GM12878 (cell line): ENCODE measurements around the gene TMEM244. TPM values are rescaled to one million over a fixed set of nuclear protein-coding genes. Genes with fewer than 3 reads are reported as not detected.
"Not testable (repeated sequence)": the region's sequence is repeated elsewhere in the genome, so short reads cannot be mapped to it uniquely, and the experiment has no call there.

Experiments
- ATAC-seq: fragments of 200-7000 bp; cut with Tn5 transposase; 3 replicates; pipeline ENCODE4 v1.9.1; 2020; ENCODE audit warnings: mild to moderate bottlenecking, moderate library complexity
- BruUV-seq: library from RNA; stranded (reverse); fragments of 400-500 nt; replicated peaks from 2 replicates; lab custom pipeline; 2021; lab: Mats Ljungman, UMichigan
- CTCF ChIA-PET: fragments of 300-600 bp; sonication (Branson Sonifier 250); formaldehyde crosslinking; extraction: SDS; loops from one replicate; lab custom pipeline; 2021; ENCODE audit warnings: inconsistent platforms; lab: Yijun Ruan, JAX
- POLR2A ChIA-PET: fragments of 350-600 bp; formaldehyde crosslinking; extraction: SDS; loops from one replicate; lab custom pipeline; 2021; ENCODE audit warnings: inconsistent platforms; lab: Charles Lee
- RAD21 ChIA-PET: fragments of 300-600 bp; sonication (Branson Sonifier 250); formaldehyde crosslinking; loops from one replicate; lab custom pipeline; 2023; ENCODE audit warnings: antibody characterized with exemption; ENCODE audit not compliant: unreplicated experiment; lab: Charles Lee
- SMC1A ChIA-PET: fragments of 300-600 bp; sonication (Branson Sonifier 250); formaldehyde crosslinking; loops from one replicate; lab custom pipeline; 2023; ENCODE audit not compliant: unreplicated experiment, uncharacterized antibody; lab: Charles Lee
- DNase-seq: peaks from one replicate; pipeline ENCODE4 v3.0.0-alpha.2; 2011; ENCODE audit warnings: low read depth, low spot score
- FAIRE-seq: peaks from 3 replicates; lab custom pipeline; 2011; peaks lifted over from hg19 to GRCh38; lab: Jason Lieb, UNC
- H2AFZ ChIP-seq: 2 replicates; pipeline ENCODE4 v1.6.0; 2011; ENCODE audit warnings: low read depth, low read length, control low read depth; ENCODE audit not compliant: control insufficient read depth
- H3K27ac ChIP-seq: 2 replicates; pipeline ENCODE4 v1.5.1; 2011; ENCODE audit warnings: control low read depth; ENCODE audit not compliant: control insufficient read depth, insufficient read depth
- H3K27me3 ChIP-seq, 2 experiments: replicated peaks in 1 of 2; 2 replicates each; pipeline versions ENCODE4 v1.6.0 to v1.6.1; 2011; ENCODE audit warnings: low read length in 1 of 2; ENCODE audit not compliant: control insufficient read depth in 2 of 2, insufficient read depth in 2 of 2
- H3K36me3 ChIP-seq, 2 experiments: 2 replicates each; pipeline ENCODE4 v1.5.1; 2011; ENCODE audit warnings: low read length in 1 of 2; ENCODE audit not compliant: control insufficient read depth in 2 of 2, insufficient read depth in 2 of 2
- H3K4me1 ChIP-seq: 2 replicates; pipeline ENCODE4 v1.6.1; 2011; ENCODE audit warnings: mild to moderate bottlenecking, low read length, moderate library complexity, mixed read lengths; ENCODE audit not compliant: control insufficient read depth, insufficient read depth
- H3K4me2 ChIP-seq: 2 replicates; pipeline ENCODE4 v1.6.0; 2011; ENCODE audit warnings: control low read depth; ENCODE audit not compliant: control insufficient read depth, insufficient read depth
- H3K4me3 ChIP-seq: fragments of 200-600 bp; sonication (generic); 2 replicates; pipeline ENCODE4 v1.5.1; 2016
- H3K79me2 ChIP-seq: 2 replicates; pipeline ENCODE4 v1.6.0; 2011; ENCODE audit warnings: low read length; ENCODE audit not compliant: control insufficient read depth, insufficient read depth
- H3K9ac ChIP-seq: 2 replicates; pipeline ENCODE4 v1.8.0; 2011; ENCODE audit warnings: low read length, control low read depth, mixed read lengths; ENCODE audit not compliant: control insufficient read depth, insufficient read depth
- H3K9me3 ChIP-seq: replicated peaks from 3 replicates; pipeline ENCODE4 v1.5.1; 2011; ENCODE audit warnings: mild to moderate bottlenecking, low read length; ENCODE audit not compliant: control insufficient read depth, insufficient read depth
- H4K20me1 ChIP-seq: 2 replicates; pipeline ENCODE4 v1.6.0; 2011; ENCODE audit not compliant: control insufficient read depth, insufficient read depth
- CHD1 ChIP-seq: IDR thresholded peaks from 2 replicates; pipeline ENCODE4 v1.6.1; 2012; ENCODE audit warnings: low read depth, low read length, improper control_type of control experiment
- CTCF ChIP-seq, 3 experiments: IDR thresholded peaks in 2 of 3; conservative IDR thresholded peaks in 1 of 3; 2 replicates each; pipeline ENCODE4 v1.5.1; 2011; ENCODE audit warnings: low read depth in 3 of 3, low read length in 3 of 3, mild to moderate bottlenecking in 3 of 3, control low read depth in 2 of 3, moderate library complexity in 2 of 3, inconsistent platforms in 1 of 3, mixed read lengths in 1 of 3; ENCODE audit not compliant: control insufficient read depth in 2 of 3, insufficient read depth in 1 of 3; ENCODE audit errors: extremely low read depth in 1 of 3
- EGR1 ChIP-seq, 2 experiments: IDR thresholded peaks; 1 replicate in 1 of 2; 2 replicates in 1 of 2; pipeline ENCODE4 v1.6.1; 2011 to 2012; ENCODE audit warnings: low read depth in 2 of 2, low read length in 2 of 2, borderline replicate concordance in 1 of 2, mild to moderate bottlenecking in 1 of 2, moderate library complexity in 1 of 2
- HCFC1 ChIP-seq: fragments of 150-350 bp; IDR thresholded peaks from 2 replicates; pipeline ENCODE4 v1.6.1; 2014; ENCODE audit warnings: low read length
- NFYA ChIP-seq: IDR thresholded peaks from 2 replicates; pipeline ENCODE4 v1.6.1; 2011; ENCODE audit warnings: low read depth, mild to moderate bottlenecking, low read length, improper control_type of control experiment, borderline replicate concordance
- SMAD1 ChIP-seq: fragments of 450-650 bp; IDR thresholded peaks from 2 replicates; pipeline ENCODE4 v1.6.1; 2018; ENCODE audit warnings: mild to moderate bottlenecking, low read depth; ENCODE audit not compliant: partially characterized antibody
- WGBS: methylation state at CpG from one replicate; pipeline ENCODE4 v1.1.6; 2016; ENCODE audit warnings: low lambda C conversion rate; ENCODE audit not compliant: insufficient replicate concordance, insufficient coverage; ENCODE audit errors: missing lambda C conversion rate; 5-methylcytosine and 5-hydroxymethylcytosine counted together
- in situ Hi-C: fragments of 300-500 bp; cut with MboI; formaldehyde crosslinking; loops from 9 replicates; pipeline ENCODE4 v1.14.3; 2018; ENCODE audit warnings: mixed read lengths
- intact Hi-C: fragments of 100-400 bp; cut with micrococcal nuclease; formaldehyde crosslinking; loops from one replicate; pipeline ENCODE4 v1.14.2; 2022; ENCODE audit not compliant: unreplicated experiment
- polyA plus RNA-seq, 11 experiments: library from polyadenylated mRNA; depleted of rRNA in 4 of 11; unstranded in 6 of 11; stranded (reverse) in 5 of 11; fragments of >200 nt; fragmentation: Nextera tagmentation in 4 of 11; fragmentation: Illumina TruSeq in 1 of 11; extraction: Ambion mirVana in 4 of 11; extraction: Trizol in 1 of 11; gene quantifications; 1 replicate in 1 of 11; 2 replicates in 10 of 11; pipeline versions ENCODE4 v1.2.1 to v1.2.3, GENCODE V29; 2011 to 2016; ENCODE audit warnings: inconsistent platforms in 2 of 11, missing spikeins in 2 of 11, low read depth in 1 of 11
- total RNA-seq, 4 experiments: library from RNA; depleted of rRNA in 3 of 4; stranded (reverse); fragments of >200 nt in 3 of 4; fragmentation: Illumina TruSeq in 1 of 4; extraction: Trizol in 1 of 4; gene quantifications; 2 replicates each; pipeline versions ENCODE4 v1.2.1 to v1.2.3, GENCODE V29; 2013 to 2021
- TF ChIP-seq, protein P1 (sequence below): IDR thresholded peaks from 2 replicates; pipeline ENCODE4 v1.6.1; 2011; ENCODE audit warnings: borderline replicate concordance, low read depth, mild to moderate bottlenecking, moderate library complexity, low read length; ENCODE audit not compliant: insufficient read depth, poor library complexity, severe bottlenecking

TMEM244 gene
- total and polyA plus RNA-seq, 10 of the 15 experiments (the other 5 are each of a cell fraction or from before 2014, with no cell fraction given), result 0.14 TPM; not detected in 9

DNA sequence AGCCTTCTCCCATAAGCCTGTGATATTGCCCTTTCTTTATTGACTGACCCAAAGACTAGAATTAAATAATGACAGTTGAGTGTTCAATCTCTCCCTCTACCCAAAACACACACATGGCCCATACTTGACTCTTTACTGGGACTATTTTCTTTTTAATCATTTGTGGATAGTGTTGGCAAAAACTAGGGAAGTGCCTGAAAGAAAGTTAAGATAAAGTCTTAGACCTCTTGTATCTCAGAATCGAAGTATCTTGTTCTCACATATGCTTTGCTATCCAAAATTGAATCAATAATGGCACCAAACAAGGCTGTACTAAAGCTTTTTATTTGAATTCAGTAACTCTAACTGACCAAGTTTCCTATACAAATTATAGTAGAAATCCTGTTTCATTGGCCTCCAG lies 19.0 kb downstream of the TMEM244 start (continued):
- TF ChIP-seq, protein P1, sequence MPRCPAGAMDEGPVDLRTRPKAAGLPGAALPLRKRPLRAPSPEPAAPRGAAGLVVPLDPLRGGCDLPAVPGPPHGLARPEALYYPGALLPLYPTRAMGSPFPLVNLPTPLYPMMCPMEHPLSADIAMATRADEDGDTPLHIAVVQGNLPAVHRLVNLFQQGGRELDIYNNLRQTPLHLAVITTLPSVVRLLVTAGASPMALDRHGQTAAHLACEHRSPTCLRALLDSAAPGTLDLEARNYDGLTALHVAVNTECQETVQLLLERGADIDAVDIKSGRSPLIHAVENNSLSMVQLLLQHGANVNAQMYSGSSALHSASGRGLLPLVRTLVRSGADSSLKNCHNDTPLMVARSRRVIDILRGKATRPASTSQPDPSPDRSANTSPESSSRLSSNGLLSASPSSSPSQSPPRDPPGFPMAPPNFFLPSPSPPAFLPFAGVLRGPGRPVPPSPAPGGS, result no peak
- TF ChIP-seq EGR1 (IDR thresholded peaks at IDR 0.05; ENCODE audit: borderline replicate concordance in 1 of 2, low read depth in 2 of 2, low read length in 2 of 2) (no peak), HCFC1 (no peak), SMAD1 (no peak), CHD1 (no peak), NFYA (no peak), CTCF (IDR thresholded peaks at IDR 0.05 in 2 of 3, conservative IDR thresholded peaks at IDR 0.05 in 1 of 3; ENCODE audit: control insufficient read depth in 2 of 3, extremely low read depth in 1 of 3, insufficient read depth in 1 of 3, low read depth in 3 of 3, low read length in 3 of 3) (no peak)

GRCh38 chr6:129839562-129839961 lies 21.6 kb downstream of the TMEM244 start:
- H3K79me2 ChIP-seq, H3K36me3 ChIP-seq, POLR2A ChIA-PET, H3K9me3 ChIP-seq, H3K4me1 ChIP-seq, DNase-seq, H3K9ac ChIP-seq, intact Hi-C loops, H3K4me2 ChIP-seq, H3K27me3 ChIP-seq, CTCF ChIA-PET, RAD21 ChIA-PET, BruUV-seq, H2AFZ ChIP-seq, FAIRE-seq, in situ Hi-C loops, ATAC-seq, H4K20me1 ChIP-seq, H3K27ac ChIP-seq, H3K4me3 ChIP-seq: not testable (repeated sequence)
- SMC1A ChIA-PET, result interaction anchor here (1.2 kb wide), 1 partner anchor 13 kb away, joined by 3 read pairs; no protein-coding TSS in a partner anchor
- 43% methylated on average over 1 of the region's 1 CpG for WGBS
